SK-N-SH (cell line): Measurements from ENCODE around the gene ITGA1. TPM values are rescaled to one million over a fixed set of nuclear protein-coding genes. Genes with fewer than 3 reads are reported as not detected.
"Not testable (repeated sequence)": the region's sequence is repeated elsewhere in the genome, so short reads cannot be mapped to it uniquely, and the experiment has no call there.

Source experiments
- CTCF ChIA-PET: fragments of 300-600, 350-600 bp; formaldehyde crosslinking; extraction: SDS; loops from one replicate; lab custom pipeline; 2021; lab: Yijun Ruan, JAX
- POLR2A ChIA-PET: fragments of 350-600 bp; sonication (Branson Sonifier 250); formaldehyde crosslinking; extraction: SDS; loops from one replicate; lab custom pipeline; 2020; ENCODE audit warnings: antibody characterized with exemption, inconsistent platforms; lab: Yijun Ruan, JAX
- DNase-seq: peaks from one replicate; pipeline ENCODE4 v3.0.0; 2012
- H2AFZ ChIP-seq: fragments of 200-600 bp; sonication (generic); 2 replicates; pipeline ENCODE4 v1.8.1; 2016; ENCODE audit warnings: antibody characterized with exemption, mild to moderate bottlenecking, low read depth
- H3F3A ChIP-seq: fragments of 200-600 bp; sonication (generic); replicated peaks from 2 replicates; pipeline ENCODE3; 2016; ENCODE audit warnings: antibody characterized with exemption, mild to moderate bottlenecking; ENCODE audit not compliant: insufficient read depth
- H3K27ac ChIP-seq, 2 experiments: fragments of 200-500 bp in 1 of 2; fragments of 200-600 bp in 1 of 2; sonication (Bioruptor generic) in 1 of 2; sonication (generic), shearing (Covaris generic) in 1 of 2; 2 replicates each; pipeline versions ENCODE4 v1.5.1 to v1.6.1; 2014 to 2016; ENCODE audit warnings: low read depth in 2 of 2, inconsistent platforms in 1 of 2, low read length in 1 of 2, mild to moderate bottlenecking in 1 of 2, mixed read lengths in 1 of 2
- H3K27me3 ChIP-seq: fragments of 200-600 bp; sonication (generic), shearing (Covaris generic); 2 replicates; pipeline ENCODE4 v1.6.1; 2016; ENCODE audit warnings: mixed run types; ENCODE audit not compliant: insufficient read depth
- H3K36me3 ChIP-seq, 2 experiments: fragments of 200-500 bp in 1 of 2; fragments of 200-600 bp in 1 of 2; sonication (Bioruptor generic) in 1 of 2; sonication (generic) in 1 of 2; replicated peaks in 1 of 2; 2 replicates each; pipeline versions ENCODE3 to v1.5.1; 2014 to 2016; ENCODE audit warnings: low read length in 1 of 2, mild to moderate bottlenecking in 1 of 2; ENCODE audit not compliant: insufficient read depth in 2 of 2, control insufficient read depth in 1 of 2
- H3K4me1 ChIP-seq, 2 experiments: fragments of 200-500 bp in 1 of 2; fragments of 200-600 bp in 1 of 2; sonication (Bioruptor generic) in 1 of 2; sonication (generic), shearing (Covaris generic) in 1 of 2; 2 replicates each; pipeline versions ENCODE4 v1.5.1 to v1.6.1; 2014 to 2016; ENCODE audit warnings: low read depth in 1 of 2, low read length in 1 of 2, mixed run types in 1 of 2; ENCODE audit not compliant: insufficient read depth in 2 of 2, control insufficient read depth in 1 of 2
- H3K4me2 ChIP-seq: fragments of 200-600 bp; sonication (generic), shearing (Covaris generic); 2 replicates; pipeline ENCODE4 v1.6.1; 2017; ENCODE audit warnings: mixed run types
- H3K4me3 ChIP-seq, 2 experiments: fragments of 200-500 bp in 1 of 2; fragments of 200-600 bp in 1 of 2; sonication (Bioruptor generic) in 1 of 2; sonication (generic), shearing (Covaris generic) in 1 of 2; 2 replicates each; pipeline versions ENCODE4 v1.5.1 to v1.8.1; 2014 to 2016; ENCODE audit warnings: low read depth in 2 of 2, inconsistent platforms in 1 of 2, low read length in 1 of 2, mild to moderate bottlenecking in 1 of 2, mixed read lengths in 1 of 2, moderate library complexity in 1 of 2
- H3K79me2 ChIP-seq: fragments of 200-600 bp; sonication (generic); 2 replicates; pipeline ENCODE4 v1.8.1; 2017; ENCODE audit warnings: mild to moderate bottlenecking; ENCODE audit not compliant: insufficient read depth
- H3K9ac ChIP-seq: fragments of 200-600 bp; sonication (generic); 2 replicates; pipeline ENCODE4 v1.6.1; 2017; ENCODE audit warnings: mixed run types
- H3K9me2 ChIP-seq: fragments of 200-600 bp; sonication (generic); 2 replicates; pipeline ENCODE4 v1.6.1; 2017; ENCODE audit warnings: mixed run types
- H3K9me3 ChIP-seq: fragments of 200-600 bp; sonication (generic); 2 replicates; pipeline ENCODE4 v1.6.1; 2017; ENCODE audit warnings: mixed run types, mild to moderate bottlenecking, moderate library complexity
- H4K20me1 ChIP-seq: fragments of 200-600 bp; sonication (generic); 2 replicates; pipeline ENCODE4 v1.6.1; 2017; ENCODE audit warnings: mild to moderate bottlenecking, mixed run types; ENCODE audit not compliant: insufficient read depth
- FOSL2 ChIP-seq: IDR thresholded peaks from 2 replicates; pipeline ENCODE4 v1.4.0; 2012; ENCODE audit warnings: low read depth, mild to moderate bottlenecking, moderate library complexity, borderline replicate concordance
- GATA2 ChIP-seq: sonication (generic); formaldehyde crosslinking; IDR thresholded peaks from 2 replicates; pipeline ENCODE4 v1.5.0; 2020; ENCODE audit warnings: mild to moderate bottlenecking, missing genetic modification reagents
- MEF2A ChIP-seq: IDR thresholded peaks from 2 replicates; pipeline ENCODE4 v1.4.0; 2012; ENCODE audit warnings: low read depth, borderline replicate concordance
- RXRA ChIP-seq: IDR thresholded peaks from 2 replicates; pipeline ENCODE4 v1.4.0; 2012; ENCODE audit warnings: low read depth, mild to moderate bottlenecking, borderline replicate concordance
- SMC3 ChIP-seq: IDR thresholded peaks from 2 replicates; pipeline ENCODE4 v1.6.1; 2012; ENCODE audit warnings: low read depth, low read length, improper control_type of control experiment
- TCF12 ChIP-seq: IDR thresholded peaks from 2 replicates; pipeline ENCODE4 v1.4.0; 2012
- YY1 ChIP-seq: IDR thresholded peaks from 2 replicates; pipeline ENCODE4 v1.4.0; 2012; ENCODE audit warnings: low read depth, mild to moderate bottlenecking
- WGBS: methylation state at CpG from one replicate; pipeline ENCODE4 v1.1.6; 2017; ENCODE audit warnings: low lambda C conversion rate; 5-methylcytosine and 5-hydroxymethylcytosine counted together
- polyA plus RNA-seq, 3 experiments: library from polyadenylated mRNA; depleted of rRNA; stranded (reverse); fragments of >200 nt; gene quantifications; 2 replicates each; pipeline ENCODE4 v1.2.3, GENCODE V29; 2012
- TF ChIP-seq, protein P1 (sequence below): fragments of 150-350 bp; IDR thresholded peaks from 2 replicates; pipeline ENCODE4 v1.6.1; 2017; ENCODE audit warnings: antibody characterized with exemption, low read length, low read depth, borderline replicate concordance
- TF ChIP-seq, protein P2 (sequence below): IDR thresholded peaks from 2 replicates; pipeline ENCODE4 v1.4.0; 2012; ENCODE audit warnings: low read depth
- TF ChIP-seq, protein P3 (sequence below): IDR thresholded peaks from 2 replicates; pipeline ENCODE4 v1.4.0; 2012; ENCODE audit warnings: low read depth, borderline replicate concordance
- TF ChIP-seq, protein P4 (sequence below): IDR thresholded peaks from 2 replicates; pipeline ENCODE4 v1.4.0; 2012; ENCODE audit warnings: low read depth, borderline replicate concordance

The ITGA1 gene
- polyA plus RNA-seq, 1 of the 3 experiments (the other 2 are of a cell fraction): 7.7 TPM

DNA sequence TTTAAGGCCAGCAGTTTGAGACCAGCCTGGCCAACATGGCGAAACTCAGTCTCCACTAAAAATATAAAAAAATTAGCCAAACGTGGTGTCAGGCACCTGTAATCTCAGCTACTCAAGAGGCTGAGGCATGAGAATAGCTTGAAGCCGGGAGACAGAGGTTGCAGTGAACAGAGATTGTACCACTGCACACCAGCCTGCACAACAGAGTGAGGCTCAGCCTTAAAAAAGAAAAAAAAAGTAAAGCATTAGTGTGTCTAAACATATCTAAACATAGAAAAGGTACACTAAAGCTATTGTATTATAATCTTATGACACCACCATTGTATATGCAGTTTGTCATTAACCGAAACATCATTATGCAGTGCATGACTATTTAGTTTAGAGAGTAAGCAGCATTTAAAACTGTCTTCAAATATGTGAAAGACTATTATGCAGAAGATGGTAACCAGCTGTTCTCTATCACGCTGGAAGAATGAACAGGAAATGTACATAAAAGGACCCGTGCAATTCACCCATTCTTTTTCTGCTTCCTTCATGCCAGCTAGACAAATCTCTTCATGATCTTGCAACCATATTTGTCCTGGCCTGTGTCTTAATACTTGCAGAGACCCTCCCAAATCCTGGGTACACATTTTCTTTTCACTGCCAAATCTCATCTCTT is 58.6 kb downstream of the ITGA1 start:
- H4K20me1 ChIP-seq: no peaks in the 10 kb centered on the region
- H3K36me3 ChIP-seq: peaks cover 0 to 5% of the 10 kb centered on the region in 2 experiments
- ChIA-PET CTCF (no interaction called here), POLR2A (no interaction called here)
- DNase-seq: no peak
- 62% methylated on average over 6 of the region's 6 CpGs for WGBS
- H3K27ac ChIP-seq: peak overlapping the region; percentile 25 to 31; a peak in 2 of 4 replicates
- H3K9me3 ChIP-seq: no peaks in the 10 kb centered on the region
- H3K79me2 ChIP-seq: no peaks in the 10 kb centered on the region
- H3F3A ChIP-seq: peaks cover 5% of the 10 kb centered on the region
- TF ChIP-seq MEF2A (no peak), FOSL2 (no peak), RXRA (no peak), YY1 (no peak), TCF12 (peak; percentile 31; the same call in 1 of the 2 replicates)
- TF ChIP-seq, protein P1, sequence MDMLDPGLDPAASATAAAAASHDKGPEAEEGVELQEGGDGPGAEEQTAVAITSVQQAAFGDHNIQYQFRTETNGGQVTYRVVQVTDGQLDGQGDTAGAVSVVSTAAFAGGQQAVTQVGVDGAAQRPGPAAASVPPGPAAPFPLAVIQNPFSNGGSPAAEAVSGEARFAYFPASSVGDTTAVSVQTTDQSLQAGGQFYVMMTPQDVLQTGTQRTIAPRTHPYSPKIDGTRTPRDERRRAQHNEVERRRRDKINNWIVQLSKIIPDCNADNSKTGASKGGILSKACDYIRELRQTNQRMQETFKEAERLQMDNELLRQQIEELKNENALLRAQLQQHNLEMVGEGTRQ: no peak
- H2AFZ ChIP-seq: no peak overlapping the region
- no peak overlapping the region for H3K4me3 ChIP-seq
- no peaks in the 10 kb centered on the region for H3K27me3 ChIP-seq
- no peak overlapping the region for H3K4me2 ChIP-seq
- H3K4me1 ChIP-seq: peaks cover 0 to 29% of the 10 kb centered on the region in 2 experiments; a peak in 2 of 4 replicates
- no peaks in the 10 kb centered on the region for H3K9me2 ChIP-seq
- H3K9ac ChIP-seq: no peak overlapping the region

DNA sequence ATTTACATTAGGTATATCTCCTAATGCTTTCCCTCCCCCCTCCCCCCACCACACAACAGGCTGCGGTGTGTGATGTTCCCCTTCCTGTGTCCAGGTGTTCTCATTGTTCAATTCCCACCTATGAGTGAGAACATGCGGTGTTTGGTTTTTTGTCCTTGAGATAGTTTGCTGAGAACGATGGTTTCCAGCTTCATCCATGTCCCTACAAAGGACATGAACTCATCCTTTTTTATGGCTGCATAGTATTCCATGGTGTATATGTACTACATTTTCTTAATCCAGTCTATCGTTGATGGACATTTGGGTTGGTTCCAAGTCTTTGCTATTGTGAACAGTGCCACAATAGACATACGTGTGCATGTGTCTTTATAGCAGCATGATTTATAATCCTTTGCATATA is 61.0 kb downstream of the ITGA1 start:
- H3K9ac ChIP-seq, H3K79me2 ChIP-seq, H3K4me2 ChIP-seq, H3K9me2 ChIP-seq, H3K27me3 ChIP-seq, H4K20me1 ChIP-seq, H3K36me3 ChIP-seq, DNase-seq, H3K4me3 ChIP-seq, H3K27ac ChIP-seq, H3K9me3 ChIP-seq, H2AFZ ChIP-seq, POLR2A ChIA-PET: not testable (repeated sequence)
- WGBS: 93% methylated on average over 5 of the region's 5 CpGs
- CTCF ChIA-PET: interaction anchor here (1.0 kb wide), 1 partner anchor 67 kb away, joined by 3 read pairs; no protein-coding TSS in a partner anchor
- Histone ChIP-seq H3K4me1 (peaks cover 4 to 29% of the 10 kb centered on the region in 2 experiments; a peak in 3 of 4 replicates), H3F3A (peaks cover 10% of the 10 kb centered on the region)

DNA sequence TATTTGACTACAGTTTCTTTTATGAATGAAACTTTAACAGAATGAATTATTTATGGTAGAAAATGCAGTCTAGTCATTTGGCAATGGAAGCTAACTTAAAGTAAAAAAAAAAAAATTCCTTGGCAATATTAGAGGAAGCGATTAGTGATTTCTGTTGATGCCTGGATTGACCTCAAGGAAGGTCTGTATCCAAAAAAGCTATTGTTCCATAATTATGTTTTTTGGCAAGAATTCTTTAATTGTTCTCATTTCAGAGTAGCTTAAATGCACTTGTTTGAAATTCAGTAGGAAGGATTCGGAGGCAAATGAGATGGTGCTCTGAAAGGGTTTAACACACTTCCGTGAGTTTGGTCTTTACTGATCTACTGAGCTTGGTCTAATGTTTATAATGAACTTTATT is 61.8 kb downstream of the ITGA1 start:
- H3F3A ChIP-seq: peaks cover 6% of the 10 kb centered on the region
- H2AFZ ChIP-seq: no peak overlapping the region
- no peak overlapping the region for H3K4me3 ChIP-seq
- DNase-seq: no peak
- H4K20me1 ChIP-seq: no peaks in the 10 kb centered on the region
- H3K9me3 ChIP-seq: no peaks in the 10 kb centered on the region
- no peaks in the 10 kb centered on the region for H3K79me2 ChIP-seq
- ChIA-PET POLR2A (no interaction called here), CTCF (no interaction called here)
- H3K4me2 ChIP-seq: no peak overlapping the region
- TF ChIP-seq, protein P2, sequence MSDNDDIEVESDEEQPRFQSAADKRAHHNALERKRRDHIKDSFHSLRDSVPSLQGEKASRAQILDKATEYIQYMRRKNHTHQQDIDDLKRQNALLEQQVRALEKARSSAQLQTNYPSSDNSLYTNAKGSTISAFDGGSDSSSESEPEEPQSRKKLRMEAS: no peak
- TF ChIP-seq, protein P3, sequence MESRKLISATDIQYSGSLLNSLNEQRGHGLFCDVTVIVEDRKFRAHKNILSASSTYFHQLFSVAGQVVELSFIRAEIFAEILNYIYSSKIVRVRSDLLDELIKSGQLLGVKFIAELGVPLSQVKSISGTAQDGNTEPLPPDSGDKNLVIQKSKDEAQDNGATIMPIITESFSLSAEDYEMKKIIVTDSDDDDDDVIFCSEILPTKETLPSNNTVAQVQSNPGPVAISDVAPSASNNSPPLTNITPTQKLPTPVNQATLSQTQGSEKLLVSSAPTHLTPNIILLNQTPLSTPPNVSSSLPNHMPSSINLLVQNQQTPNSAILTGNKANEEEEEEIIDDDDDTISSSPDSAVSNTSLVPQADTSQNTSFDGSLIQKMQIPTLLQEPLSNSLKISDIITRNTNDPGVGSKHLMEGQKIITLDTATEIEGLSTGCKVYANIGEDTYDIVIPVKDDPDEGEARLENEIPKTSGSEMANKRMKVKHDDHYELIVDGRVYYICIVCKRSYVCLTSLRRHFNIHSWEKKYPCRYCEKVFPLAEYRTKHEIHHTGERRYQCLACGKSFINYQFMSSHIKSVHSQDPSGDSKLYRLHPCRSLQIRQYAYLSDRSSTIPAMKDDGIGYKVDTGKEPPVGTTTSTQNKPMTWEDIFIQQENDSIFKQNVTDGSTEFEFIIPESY: no peak
- no peak for TF ChIP-seq SMC3
- no peak for TF ChIP-seq GATA2 (CRISPR knock-in tag)
- TF ChIP-seq, protein P4, sequence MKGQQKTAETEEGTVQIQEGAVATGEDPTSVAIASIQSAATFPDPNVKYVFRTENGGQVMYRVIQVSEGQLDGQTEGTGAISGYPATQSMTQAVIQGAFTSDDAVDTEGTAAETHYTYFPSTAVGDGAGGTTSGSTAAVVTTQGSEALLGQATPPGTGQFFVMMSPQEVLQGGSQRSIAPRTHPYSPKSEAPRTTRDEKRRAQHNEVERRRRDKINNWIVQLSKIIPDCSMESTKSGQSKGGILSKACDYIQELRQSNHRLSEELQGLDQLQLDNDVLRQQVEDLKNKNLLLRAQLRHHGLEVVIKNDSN: no peak
- no peak for TF ChIP-seq MEF2A
- no peak overlapping the region for H3K27ac ChIP-seq
- peaks cover 7 to 30% of the 10 kb centered on the region in 2 experiments; a peak in 3 of 4 replicates for H3K4me1 ChIP-seq
- no peak overlapping the region for H3K9ac ChIP-seq
- no peaks in the 10 kb centered on the region for H3K9me2 ChIP-seq
- no peaks in the 10 kb centered on the region for H3K27me3 ChIP-seq
- 97% methylated on average over 3 of the region's 3 CpGs for WGBS
- peaks cover 0 to 5% of the 10 kb centered on the region in 2 experiments for H3K36me3 ChIP-seq
